ENCODE data around the gene SV2A.
A peak's percentile ranks its signal among the peaks of the same experiment; 100 is the strongest.

The SV2A gene

GRCh38 chr1:149885339-149886120 is 32.1 kb downstream of the SV2A start (continued):
- no peak for TF ChIP-seq ZNF707 (tag by site-specific recombination; IDR thresholded peaks at IDR 0.05)
- no peak for TF ChIP-seq ZNF214 (tag by site-specific recombination; IDR thresholded peaks at IDR 0.05; ENCODE audit: borderline replicate concordance)
- no peak for TF ChIP-seq ZNF670 (tag by site-specific recombination; IDR thresholded peaks at IDR 0.05; ENCODE audit: low read depth)
- TF ChIP-seq ZNF266 (tag by site-specific recombination; IDR thresholded peaks at IDR 0.05; ENCODE audit: low read depth), result no peak
- no peak for TF ChIP-seq PRDM4 (tag by site-specific recombination; IDR thresholded peaks at IDR 0.05)
- TF ChIP-seq ZNF623 (tag by site-specific recombination; IDR thresholded peaks at IDR 0.05), result no peak; the same call in 1 of the 2 replicates
- TF ChIP-seq ZNF37A (tag by site-specific recombination; IDR thresholded peaks at IDR 0.05), result no peak
- no peak for TF ChIP-seq WT1 (tag by site-specific recombination; IDR thresholded peaks at IDR 0.05)
- TF ChIP-seq TRIM28 (IDR thresholded peaks at IDR 0.05; ENCODE audit: borderline replicate concordance, low read length), result no peak
- TF ChIP-seq ZNF112 (tag by site-specific recombination; IDR thresholded peaks at IDR 0.05), result no peak
- no peak for TF ChIP-seq HOXC10 (CRISPR knock-in tag; IDR thresholded peaks at IDR 0.05)
- no peak for TF ChIP-seq ZNF596 (tag by site-specific recombination; IDR thresholded peaks at IDR 0.05)
- no peak for TF ChIP-seq ZNF510 (tag by site-specific recombination; IDR thresholded peaks at IDR 0.05; ENCODE audit: insufficient replicate concordance)
- TF ChIP-seq REST (tag by site-specific recombination; IDR thresholded peaks at IDR 0.05), result no peak
- TF ChIP-seq PRDM1 (tag by site-specific recombination; IDR thresholded peaks at IDR 0.05), result no peak
- no peak for TF ChIP-seq PBX3 (CRISPR knock-in tag; IDR thresholded peaks at IDR 0.05)
- no peak for TF ChIP-seq ZNF2 (tag by site-specific recombination; IDR thresholded peaks at IDR 0.05)
- TF ChIP-seq ZNF394 (tag by site-specific recombination; IDR thresholded peaks at IDR 0.05; ENCODE audit: borderline replicate concordance), result no peak; the same call in 1 of the 2 replicates
- TF ChIP-seq ZNF548 (tag by site-specific recombination; IDR thresholded peaks at IDR 0.05), result no peak
- TF ChIP-seq ZSCAN18 (tag by site-specific recombination; IDR thresholded peaks at IDR 0.05), result no peak
- TF ChIP-seq ZNF513 (tag by site-specific recombination; IDR thresholded peaks at IDR 0.05), result no peak
- peak; percentile 98 for TF ChIP-seq ZNF335 (tag by site-specific recombination; conservative IDR thresholded peaks at IDR 0.05)
- no peak for TF ChIP-seq ZNF544 (tag by site-specific recombination; IDR thresholded peaks at IDR 0.05)
- peak; percentile 87 for TF ChIP-seq SP2 (tag by site-specific recombination; IDR thresholded peaks at IDR 0.05)
- no peak for TF ChIP-seq SCRT2 (tag by site-specific recombination; IDR thresholded peaks at IDR 0.05)
- no peak for TF ChIP-seq ZNF211 (tag by site-specific recombination; IDR thresholded peaks at IDR 0.05; ENCODE audit: low read depth)
- TF ChIP-seq ZNF146 (tag by site-specific recombination; IDR thresholded peaks at IDR 0.05), result no peak
- no peak for TF ChIP-seq ZNF174 (tag by site-specific recombination; IDR thresholded peaks at IDR 0.05)
- TF ChIP-seq ZNF202 (tag by site-specific recombination; IDR thresholded peaks at IDR 0.05; ENCODE audit: borderline replicate concordance), result no peak
- no peak for TF ChIP-seq ZNF10 (tag by site-specific recombination; IDR thresholded peaks at IDR 0.05)
- no peak for TF ChIP-seq ZNF530 (tag by site-specific recombination; IDR thresholded peaks at IDR 0.05; ENCODE audit: low read depth)
- TF ChIP-seq ZNF776 (tag by site-specific recombination; IDR thresholded peaks at IDR 0.05; ENCODE audit: borderline replicate concordance), result no peak
